IMR-90 (cell line): Measurements from ENCODE around the gene GCN1.

ENCODE experiments used
- CTCF ChIP-seq: conservative IDR thresholded peaks from 2 replicates; pipeline ENCODE4 v1.5.1; 2012; ENCODE audit warnings: mild to moderate bottlenecking, low read depth, low read length, improper control_type of control experiment
- MAFK ChIP-seq: IDR thresholded peaks from 2 replicates; pipeline ENCODE4 v1.6.1; 2012; ENCODE audit warnings: low read depth, low read length, improper control_type of control experiment
- POLR2A ChIP-seq: IDR thresholded peaks from 2 replicates; pipeline ENCODE4 v1.6.1; 2012; ENCODE audit warnings: mild to moderate bottlenecking, low read depth, low read length
- RAD21 ChIP-seq: IDR thresholded peaks from 2 replicates; pipeline ENCODE4 v1.6.1; 2012; ENCODE audit warnings: low read length, improper control_type of control experiment

DNA sequence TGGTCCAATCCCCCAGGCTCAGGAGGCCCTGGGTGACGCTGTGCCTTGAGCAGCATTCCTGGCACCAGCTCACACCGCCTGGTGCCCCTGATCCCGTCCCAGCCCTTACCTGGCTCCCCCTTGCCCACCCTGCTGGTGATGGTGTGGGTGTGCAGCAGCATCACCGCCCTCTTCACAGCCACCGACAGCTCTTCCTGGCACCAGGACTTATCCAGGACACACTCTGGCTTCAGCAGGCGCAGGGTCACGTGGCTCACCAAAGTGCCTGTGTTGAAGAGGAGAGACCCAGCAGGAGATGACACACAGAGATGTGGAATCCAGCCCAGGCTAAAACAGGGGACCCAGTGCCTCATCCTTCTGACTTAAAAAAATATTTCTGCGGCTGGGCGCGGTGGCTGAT is 36.2 kb downstream of the GCN1 start:
- TF ChIP-seq POLR2A (no peak), MAFK (no peak), RAD21 (no peak), CTCF (no peak)
